H54 (cell line): ENCODE results near the gene LHPP.

Source experiments
- DNase-seq: peaks from one replicate; pipeline ENCODE4 v3.0.0; 2011; ENCODE audit warnings: low spot score, mixed read lengths; ENCODE audit not compliant: insufficient read length
- FAIRE-seq: peaks from 3 replicates; lab custom pipeline; 2011; peaks lifted over from hg19 to GRCh38; lab: Jason Lieb, UNC
- POLR2A ChIP-seq: IDR thresholded peaks from 2 replicates; pipeline ENCODE4 v1.6.1; 2011; ENCODE audit warnings: low read depth, mild to moderate bottlenecking, low read length

The LHPP gene

GRCh38 chr10:124532106-124532641 lies 70.6 kb downstream of the LHPP start:
- FAIRE-seq (no peak), DNase-seq (no peak)
- no peak for TF ChIP-seq POLR2A

- no peak for FAIRE-seq
- no peak for DNase-seq
- no peak for TF ChIP-seq POLR2A
Measured at GRCh38 chr10:124532788-124533187, 71.2 kb downstream of the LHPP start.

GRCh38 chr10:124533266-124533665 lies 71.6 kb downstream of the LHPP start:
- DNase-seq (no peak), FAIRE-seq (no peak)
- no peak for TF ChIP-seq POLR2A

- FAIRE-seq (no peak), DNase-seq (no peak)
- TF ChIP-seq POLR2A = no peak
Measured at GRCh38 chr10:124534231-124534798, 72.7 kb downstream of the LHPP start.

GRCh38 chr10:124534826-124535601 lies 73.4 kb downstream of the LHPP start:
- FAIRE-seq (no peak), DNase-seq (no peak)
- no peak for TF ChIP-seq POLR2A

- no peak for FAIRE-seq
- TF ChIP-seq POLR2A = no peak
- DNase-seq = no peak
Measured at GRCh38 chr10:124535731-124536495, 74.3 kb downstream of the LHPP start.

- FAIRE-seq (no peak), DNase-seq (no peak)
- TF ChIP-seq POLR2A = no peak
Measured at GRCh38 chr10:124536496-124537050, 75.0 kb downstream of the LHPP start.

GRCh38 chr10:124537166-124537725 lies 75.6 kb downstream of the LHPP start:
- TF ChIP-seq POLR2A = no peak
- FAIRE-seq = no peak
- no peak for DNase-seq

DNA sequence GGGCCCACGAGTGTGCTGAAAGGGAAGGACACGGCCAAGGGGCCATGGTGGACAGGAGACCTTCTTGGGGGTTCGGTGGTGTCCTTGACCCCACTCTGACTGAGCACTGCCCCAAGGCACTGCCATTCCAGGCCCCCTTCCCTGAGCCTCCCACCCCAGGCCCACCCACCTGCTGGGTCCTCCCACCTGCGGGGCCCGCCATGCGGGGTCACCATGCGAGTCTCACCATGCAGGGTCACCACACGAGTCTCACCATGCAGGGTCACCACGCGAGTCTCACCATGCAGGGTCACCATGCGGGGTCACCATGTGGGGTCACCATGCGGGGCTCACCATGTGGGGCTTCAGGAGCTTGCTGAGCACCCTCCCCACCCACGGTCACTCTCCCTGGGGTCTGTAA lies 76.3 kb downstream of the LHPP start:
- no peak for FAIRE-seq
- no peak for DNase-seq
- no peak for TF ChIP-seq POLR2A

DNA sequence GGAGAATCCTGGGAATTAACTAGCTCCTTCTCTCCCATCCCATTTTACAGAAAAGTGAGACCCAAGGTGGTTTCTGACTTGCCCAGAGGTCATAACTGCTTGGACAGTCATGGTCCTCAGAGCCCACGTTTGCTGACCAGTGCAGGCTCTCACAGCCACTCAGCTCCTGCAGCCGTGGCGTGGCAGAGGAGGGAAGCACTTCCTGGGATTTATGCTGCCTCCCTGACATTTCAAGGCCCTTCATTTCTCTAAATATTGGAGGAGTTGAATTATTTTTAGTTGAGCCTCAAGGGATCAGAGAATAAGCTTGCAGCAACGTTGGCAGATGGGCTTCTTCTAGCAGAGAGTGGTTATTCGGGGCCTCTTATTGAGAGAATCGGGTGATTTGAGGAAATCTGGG lies 77.1 kb downstream of the LHPP start:
- FAIRE-seq = no peak

GRCh38 chr10:124539935-124540641 lies 78.5 kb downstream of the LHPP start:
- FAIRE-seq = no peak

More for the DNA sequence above, 77.1 kb downstream of the LHPP start:
- no peak for DNase-seq
- no peak for TF ChIP-seq POLR2A

DNA sequence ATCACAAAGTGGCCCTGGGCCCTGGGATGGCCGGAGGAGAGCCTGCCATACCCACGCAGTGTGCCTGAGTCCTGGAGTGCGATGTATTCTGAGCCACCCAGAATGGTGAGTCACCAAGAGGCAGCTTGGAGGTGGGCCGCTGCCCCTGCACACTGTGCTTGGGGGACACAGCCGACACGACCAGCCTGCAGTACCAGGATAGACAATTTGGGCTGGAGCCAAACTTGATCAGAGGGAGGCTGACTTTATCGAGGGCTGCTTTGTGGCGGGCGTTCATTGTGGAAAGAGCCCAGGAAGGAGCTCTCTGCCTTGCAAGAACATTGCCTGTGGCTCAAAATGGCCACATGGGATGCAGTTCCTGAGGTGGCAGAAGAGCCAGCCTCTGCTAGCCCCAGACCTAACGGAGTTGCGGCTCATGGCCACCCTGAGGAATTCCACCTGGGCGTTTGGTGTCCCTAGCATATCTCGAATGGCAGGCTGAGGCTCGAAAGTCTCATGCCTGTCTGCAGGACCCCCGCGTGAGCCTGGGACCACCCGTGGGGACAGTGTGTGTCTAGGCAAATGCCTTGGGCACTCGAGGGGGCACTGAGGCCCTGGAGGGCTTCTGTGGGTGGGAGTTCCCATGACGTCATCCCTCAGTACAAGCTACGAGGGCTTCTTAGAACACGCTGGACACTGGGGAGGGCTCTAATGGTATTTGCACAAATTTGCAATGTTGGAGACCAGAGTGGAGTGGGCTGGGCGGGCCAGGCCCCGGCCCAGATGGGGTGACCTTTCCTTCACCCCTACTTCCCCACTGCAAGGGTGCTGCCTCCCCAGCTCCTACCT lies 79.7 kb downstream of the LHPP start:
- DNase-seq (no peak), FAIRE-seq (no peak)
- TF ChIP-seq POLR2A = no peak

More at GRCh38 chr10:124539935-124540641, 78.5 kb downstream of the LHPP start:
- peak; percentile 27 for DNase-seq
- TF ChIP-seq POLR2A = no peak

GRCh38 chr10:124542336-124542735 lies 80.7 kb downstream of the LHPP start:
- no peak for FAIRE-seq
- TF ChIP-seq POLR2A = no peak
- no peak for DNase-seq
